Endothelial cell of umbilical vein (primary cell): ENCODE results near the gene RALA. TPM values are rescaled to one million over a fixed set of nuclear protein-coding genes. Genes with fewer than 3 reads are reported as not detected.

Experiments used
- BruUV-seq: library from RNA; stranded (reverse); fragments of 400-500 nt; replicated peaks from 2 replicates; lab custom pipeline; 2021; lab: Mats Ljungman, UMichigan
- CTCF ChIA-PET: fragments of 300-600, 350-600 bp; sonication (Branson Sonifier 250); formaldehyde crosslinking; loops from one replicate; lab custom pipeline; 2021; ENCODE audit warnings: antibody characterized with exemption, inconsistent platforms; lab: Charles Lee
- POLR2A ChIA-PET: fragments of 300-600, 350-600 bp; sonication (Branson Sonifier 250); formaldehyde crosslinking; loops from one replicate; lab custom pipeline; 2021; ENCODE audit warnings: antibody characterized with exemption, inconsistent platforms; lab: Charles Lee
- DNase-seq: peaks from one replicate; pipeline ENCODE4 v3.0.0-alpha.2; 2011; ENCODE audit warnings: low read depth, low spot score
- FAIRE-seq: peaks from 2 replicates; lab custom pipeline; 2011; peaks lifted over from hg19 to GRCh38; lab: Jason Lieb, UNC
- H2AFZ ChIP-seq: 2 replicates; pipeline ENCODE4 v1.6.0; 2012; ENCODE audit warnings: low read depth, low read length, control low read depth, inconsistent platforms
- H3K27ac ChIP-seq: 2 replicates; pipeline ENCODE4 v1.5.1; 2011; ENCODE audit warnings: low read depth, mild to moderate bottlenecking, control low read depth, low read length, moderate library complexity; ENCODE audit not compliant: insufficient read depth
- H3K27me3 ChIP-seq, 2 experiments: 2 replicates each; pipeline versions ENCODE4 v1.6.0 to v1.6.1; 2011; ENCODE audit warnings: low read length in 2 of 2, mixed read lengths in 1 of 2; ENCODE audit not compliant: control insufficient read depth in 2 of 2, insufficient read depth in 2 of 2
- H3K36me3 ChIP-seq, 2 experiments: 2 replicates in 1 of 2; 3 replicates in 1 of 2; pipeline ENCODE4 v1.5.1; 2011; ENCODE audit warnings: low read length in 2 of 2, mild to moderate bottlenecking in 1 of 2, moderate library complexity in 1 of 2; ENCODE audit not compliant: control insufficient read depth in 2 of 2, insufficient read depth in 2 of 2; ENCODE audit errors: extremely low read depth in 1 of 2
- H3K4me1 ChIP-seq: 3 replicates; pipeline ENCODE4 v1.5.1; 2011; ENCODE audit warnings: mild to moderate bottlenecking, low read length; ENCODE audit not compliant: control insufficient read depth, insufficient read depth; ENCODE audit errors: extremely low read depth
- H3K4me2 ChIP-seq: 2 replicates; pipeline ENCODE4 v1.6.1; 2011; ENCODE audit warnings: low read length, control low read depth, mixed read lengths; ENCODE audit not compliant: insufficient read depth
- H3K4me3 ChIP-seq, 3 experiments: fragments of 200-600 bp in 1 of 3; sonication (generic), shearing (Covaris generic) in 1 of 3; replicated peaks in 1 of 3; 2 replicates each; pipeline ENCODE4 v1.5.1; 2011 to 2016; ENCODE audit warnings: control low read depth in 3 of 3, low read length in 3 of 3, mild to moderate bottlenecking in 2 of 3, inconsistent platforms in 1 of 3, low read depth in 1 of 3, moderate library complexity in 1 of 3; ENCODE audit not compliant: insufficient read depth in 1 of 3
- H3K79me2 ChIP-seq: 2 replicates; pipeline ENCODE4 v1.6.0; 2012; ENCODE audit warnings: low read length, inconsistent platforms; ENCODE audit not compliant: control insufficient read depth, insufficient read depth
- H3K9ac ChIP-seq: replicated peaks from 2 replicates; pipeline ENCODE3; 2011; ENCODE audit warnings: low read length, control low read depth; ENCODE audit not compliant: insufficient read depth; ENCODE audit errors: extremely low read depth
- H3K9me1 ChIP-seq: replicated peaks from 3 replicates; pipeline ENCODE4 v1.6.0; 2011; ENCODE audit warnings: mild to moderate bottlenecking, low read length; ENCODE audit not compliant: control insufficient read depth, insufficient read depth; ENCODE audit errors: extremely low read depth
- H3K9me3 ChIP-seq: replicated peaks from 2 replicates; pipeline ENCODE4 v1.5.1; 2012; ENCODE audit warnings: low read length, inconsistent platforms; ENCODE audit not compliant: control insufficient read depth, insufficient read depth
- H4K20me1 ChIP-seq: replicated peaks from 2 replicates; pipeline ENCODE3; 2011; ENCODE audit warnings: mild to moderate bottlenecking, low read length; ENCODE audit not compliant: control insufficient read depth, insufficient read depth; ENCODE audit errors: extremely low read depth
- EZH2 ChIP-seq: IDR thresholded peaks from 2 replicates; pipeline ENCODE4 v1.6.1; 2012; ENCODE audit warnings: borderline replicate concordance, low read depth, mild to moderate bottlenecking, moderate library complexity, low read length, inconsistent platforms; ENCODE audit not compliant: severe bottlenecking
- FOS ChIP-seq: IDR thresholded peaks from 2 replicates; pipeline ENCODE4 v1.6.1; 2011; ENCODE audit warnings: mild to moderate bottlenecking, low read length, moderate library complexity, borderline replicate concordance; ENCODE audit not compliant: insufficient read depth
- GATA2 ChIP-seq: IDR thresholded peaks from 2 replicates; pipeline ENCODE4 v1.7.0; 2011; ENCODE audit warnings: low read depth, mild to moderate bottlenecking, moderate library complexity, mixed read lengths, low read length; ENCODE audit not compliant: insufficient read length, insufficient read depth
- JUN ChIP-seq: IDR thresholded peaks from 2 replicates; pipeline ENCODE4 v1.6.1; 2011; ENCODE audit warnings: borderline replicate concordance, low read depth; ENCODE audit not compliant: insufficient read length, insufficient read depth
- MYC ChIP-seq: IDR thresholded peaks from one replicate; pipeline ENCODE4 v1.6.1; 2011; ENCODE audit warnings: mild to moderate bottlenecking, low read depth, low read length
- POLR2A ChIP-seq: IDR thresholded peaks from 2 replicates; pipeline ENCODE4 v1.6.1; 2012; ENCODE audit warnings: low read depth, mild to moderate bottlenecking, control low read depth, low read length
- POLR2AphosphoS5 ChIP-seq: IDR thresholded peaks from 2 replicates; pipeline ENCODE4 v1.6.1; 2012; ENCODE audit warnings: low read depth, mild to moderate bottlenecking, control low read depth, low read length, moderate library complexity; ENCODE audit not compliant: insufficient read depth
- dilution Hi-C: fragments of 300-500 bp; cut with MboI; formaldehyde crosslinking; loops from one replicate; pipeline ENCODE4 v1.15.0; 2019; ENCODE audit warnings: low sequenced_read_pairs; ENCODE audit not compliant: extremely low pct_ligation_motif_present
- intact Hi-C: fragments of 100-400 bp; cut with micrococcal nuclease; formaldehyde crosslinking; loops from one replicate; pipeline ENCODE4 v1.10.0; 2022
- polyA plus RNA-seq, 4 experiments: library from polyadenylated mRNA; depleted of rRNA in 3 of 4; stranded (reverse) in 3 of 4; unstranded in 1 of 4; fragments of >200 nt; gene quantifications; 2 replicates each; pipeline versions ENCODE4 v1.2.1 to v1.2.3, GENCODE V29; 2011 to 2012; ENCODE audit warnings: missing spikeins in 1 of 4
- total RNA-seq: library from RNA; stranded (reverse); gene quantifications from 2 replicates; pipeline ENCODE4 v1.2.3, GENCODE V29; 2021
- TF ChIP-seq, protein P1 (sequence below), 2 donors: IDR thresholded peaks; 1 replicate in 1 of 2; 2 replicates in 1 of 2; pipeline ENCODE4 v1.5.1; 2011; ENCODE audit warnings: low read length in 2 of 2, mild to moderate bottlenecking in 2 of 2, moderate library complexity in 2 of 2, control low read depth in 1 of 2, inconsistent platforms in 1 of 2, low read depth in 1 of 2; ENCODE audit not compliant: insufficient read depth in 1 of 2; ENCODE audit errors: extremely low read depth in 1 of 2
- TF ChIP-seq, protein P2 (sequence below): IDR thresholded peaks from 2 replicates; pipeline ENCODE4 v1.6.1; 2011; ENCODE audit not compliant: insufficient read depth, insufficient read length

The RALA gene
- total and polyA plus RNA-seq, 2 donors (not counting 3 experiments of a cell fraction or from before 2014, with no cell fraction given): 91.1 to 191 TPM

DNA sequence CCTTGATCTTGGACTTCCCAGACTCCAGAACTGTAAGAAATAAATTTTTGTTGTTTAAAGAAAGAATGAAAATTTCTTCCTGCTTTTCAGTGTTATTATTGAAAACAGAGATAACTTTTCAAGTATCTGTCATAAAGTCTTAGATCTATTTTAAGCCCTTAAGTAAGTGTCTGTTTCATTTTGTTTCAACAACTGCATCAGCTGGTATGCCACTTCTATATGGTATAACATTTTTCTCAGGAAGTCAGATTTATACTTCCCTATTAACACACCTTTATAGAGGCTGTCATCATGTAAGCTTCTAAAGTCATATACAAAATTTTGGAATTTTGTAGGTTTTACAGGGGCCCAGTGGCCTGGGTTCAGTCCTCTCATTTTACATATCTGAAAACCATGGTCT lies 24.4 kb downstream of the RALA start:
- DNase-seq (no peak), FAIRE-seq (no peak)
- Histone ChIP-seq H3K4me3 (no peak overlapping the region), H3K9me3 (no peaks in the 10 kb centered on the region), H3K36me3 (peaks cover 0 to 5% of the 10 kb centered on the region in 2 experiments), H3K9me1 (no peaks in the 10 kb centered on the region), H3K4me2 (no peak overlapping the region), H3K79me2 (peaks cover 100% of the 10 kb centered on the region), H2AFZ (no peak overlapping the region), H3K4me1 (peaks cover 18% of the 10 kb centered on the region), H4K20me1 (peaks cover 37% of the 10 kb centered on the region), H3K9ac (no peak overlapping the region), H3K27ac (no peak overlapping the region), H3K27me3 (no peaks in the 10 kb centered on the region)
- dilution Hi-C loops: no loop called here
- TF ChIP-seq EZH2 (no peak), JUN (no peak), MYC (no peak), POLR2A (no peak), FOS (no peak), POLR2AphosphoS5 (no peak), GATA2 (no peak)
- TF ChIP-seq, protein P1, sequence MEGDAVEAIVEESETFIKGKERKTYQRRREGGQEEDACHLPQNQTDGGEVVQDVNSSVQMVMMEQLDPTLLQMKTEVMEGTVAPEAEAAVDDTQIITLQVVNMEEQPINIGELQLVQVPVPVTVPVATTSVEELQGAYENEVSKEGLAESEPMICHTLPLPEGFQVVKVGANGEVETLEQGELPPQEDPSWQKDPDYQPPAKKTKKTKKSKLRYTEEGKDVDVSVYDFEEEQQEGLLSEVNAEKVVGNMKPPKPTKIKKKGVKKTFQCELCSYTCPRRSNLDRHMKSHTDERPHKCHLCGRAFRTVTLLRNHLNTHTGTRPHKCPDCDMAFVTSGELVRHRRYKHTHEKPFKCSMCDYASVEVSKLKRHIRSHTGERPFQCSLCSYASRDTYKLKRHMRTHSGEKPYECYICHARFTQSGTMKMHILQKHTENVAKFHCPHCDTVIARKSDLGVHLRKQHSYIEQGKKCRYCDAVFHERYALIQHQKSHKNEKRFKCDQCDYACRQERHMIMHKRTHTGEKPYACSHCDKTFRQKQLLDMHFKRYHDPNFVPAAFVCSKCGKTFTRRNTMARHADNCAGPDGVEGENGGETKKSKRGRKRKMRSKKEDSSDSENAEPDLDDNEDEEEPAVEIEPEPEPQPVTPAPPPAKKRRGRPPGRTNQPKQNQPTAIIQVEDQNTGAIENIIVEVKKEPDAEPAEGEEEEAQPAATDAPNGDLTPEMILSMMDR (IDR thresholded peaks at IDR 0.05; ENCODE audit: extremely low read depth in 1 of 2, insufficient read depth in 1 of 2, low read depth in 1 of 2, low read length in 2 of 2): no peak
- TF ChIP-seq, protein P2, sequence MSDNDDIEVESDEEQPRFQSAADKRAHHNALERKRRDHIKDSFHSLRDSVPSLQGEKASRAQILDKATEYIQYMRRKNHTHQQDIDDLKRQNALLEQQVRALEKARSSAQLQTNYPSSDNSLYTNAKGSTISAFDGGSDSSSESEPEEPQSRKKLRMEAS: no peak
- no TSS peak for BruUV-seq
- POLR2A ChIA-PET: interaction anchor here (1.5 kb wide), 1 partner anchor 65 kb away, joined by 3 read pairs; no protein-coding TSS in a partner anchor
- CTCF ChIA-PET: interaction anchor here (3.0 kb wide), 1 partner anchor 67 kb away, joined by 10 read pairs; no protein-coding TSS in a partner anchor
- intact Hi-C loops: no loop called here
